Kidney (tissue), 14 donors: ENCODE results near the gene NOL6. TPM values are rescaled to one million over a fixed set of nuclear protein-coding genes. Genes with fewer than 3 reads are reported as not detected.

Experiments used
- DNase-seq, 5 donors: peaks; one replicate each; pipeline ENCODE4 v3.0.0-alpha.2; 2013 to 2020
- FAIRE-seq: peaks from 2 replicates; lab custom pipeline; 2012; peaks lifted over from hg19 to GRCh38; lab: Jason Lieb, UNC
- H3K27ac ChIP-seq, 2 donors: one replicate each; pipeline ENCODE4 v1.7.0; 2013; ENCODE audit warnings: low read depth in 2 of 2, low read length in 2 of 2, inconsistent platforms in 1 of 2
- H3K27me3 ChIP-seq: one replicate; pipeline ENCODE4 v1.7.1; 2013; ENCODE audit warnings: low read length, inconsistent platforms; ENCODE audit not compliant: control insufficient read depth, insufficient read depth
- H3K36me3 ChIP-seq, 3 donors: one replicate each; pipeline versions ENCODE4 v1.7.0 to v1.7.1; 2013; ENCODE audit warnings: low read length in 3 of 3, control low read depth in 1 of 3, inconsistent platforms in 1 of 3; ENCODE audit not compliant: insufficient read depth in 3 of 3, control insufficient read depth in 2 of 3
- H3K4me1 ChIP-seq, 3 donors: one replicate each; pipeline versions ENCODE4 v1.7.0 to v1.7.1; 2013; ENCODE audit warnings: low read length in 3 of 3, inconsistent platforms in 1 of 3, low read depth in 1 of 3; ENCODE audit not compliant: control insufficient read depth in 2 of 3, insufficient read depth in 2 of 3
- H3K4me3 ChIP-seq, 3 donors: one replicate each; pipeline versions ENCODE4 v1.7.0 to v1.8.1; 2013; ENCODE audit warnings: low read length in 3 of 3, control low read depth in 1 of 3, inconsistent platforms in 1 of 3
- H3K9ac ChIP-seq, 3 donors: one replicate each; pipeline versions ENCODE4 v1.7.0 to v1.7.1; 2013; ENCODE audit warnings: low read length in 3 of 3, control low read depth in 1 of 3, inconsistent platforms in 1 of 3
- H3K9me3 ChIP-seq, 3 donors: one replicate each; pipeline versions ENCODE4 v1.7.0 to v1.7.1; 2013; ENCODE audit warnings: low read length in 3 of 3, control low read depth in 1 of 3, inconsistent platforms in 1 of 3; ENCODE audit not compliant: control insufficient read depth in 2 of 3, insufficient read depth in 1 of 3
- CTCF ChIP-seq: IDR thresholded peaks from 3 replicates; pipeline ENCODE4 v1.5.1; 2012; ENCODE audit warnings: mild to moderate bottlenecking, moderate library complexity, borderline replicate concordance; ENCODE audit not compliant: insufficient read depth; ENCODE audit errors: extremely low read depth
- intact Hi-C: fragments of 100-400 bp; cut with DNase I; formaldehyde crosslinking; loops from one replicate; pipeline ENCODE4 v1.11.1; 2022
- polyA plus RNA-seq: library from polyadenylated mRNA; stranded (reverse); fragments of 350-450 nt; fragmentation: Illumina TruSeq; extraction: RNeasy Lipid Tissue Mini Kit (QIAGEN cat#74804); gene quantifications from one replicate; pipeline ENCODE4 v1.2.3, GENCODE V29; 2014; ENCODE audit warnings: low read depth, low replicate concordance; ENCODE audit not compliant: insufficient read depth
- total RNA-seq: library from RNA; stranded (reverse); fragmentation: NEBNext Ultra II Directional; extraction: Animal tissue kit (Norgen Biotek cat#: 25700); gene quantifications from one replicate; pipeline ENCODE4 v1.2.1, GENCODE V29; 2021
- donor health status: control.
- donor health status: control.
- donor health status: control.
- donor health status: control.
- donor health status: control.
- donor health status: DM: yes; HTN: yes; CAD: no.
- donor health status: Normal renal cell carcinoma (clear cell type).

NOL6 gene
- total and polyA plus RNA-seq, 2 donors from 2014 or later: 10.8 to 32.8 TPM

GRCh38 chr9:33436445-33436844, 37.3 kb downstream of the NOL6 start:
- no peak for FAIRE-seq
- no peaks in the 10 kb centered on the region for H3K9me3 ChIP-seq
- no peak overlapping the region for H3K4me3 ChIP-seq
- H3K27me3 ChIP-seq: no peaks in the 10 kb centered on the region
- no peaks in the 10 kb centered on the region for H3K36me3 ChIP-seq
- intact Hi-C loops: no loop called here
- peaks cover 0 to 6% (median 5%) of the 10 kb centered on the region in 3 donors for H3K4me1 ChIP-seq
- no peak overlapping the region for H3K9ac ChIP-seq
- no peak for TF ChIP-seq CTCF
- no peak for DNase-seq
- no peak overlapping the region for H3K27ac ChIP-seq

- no peaks in the 10 kb centered on the region for H3K36me3 ChIP-seq
- H3K27ac ChIP-seq: no peak overlapping the region
- FAIRE-seq (no peak), DNase-seq (no peak)
- H3K4me1 ChIP-seq: peaks cover 0 to 8% (median 6%) of the 10 kb centered on the region in 3 donors
- H3K4me3 ChIP-seq: no peak overlapping the region
- no peak overlapping the region for H3K9ac ChIP-seq
- no peak for TF ChIP-seq CTCF
- H3K9me3 ChIP-seq: no peaks in the 10 kb centered on the region
- intact Hi-C loops: no loop called here
- no peaks in the 10 kb centered on the region for H3K27me3 ChIP-seq
These were observed 37.9 kb downstream of the NOL6 start for GRCh38 chr9:33435821-33436277.

GRCh38 chr9:33434317-33435105, 39.2 kb downstream of the NOL6 start:
- H3K9me3 ChIP-seq: no peaks in the 10 kb centered on the region
- DNase-seq: no peak
- H3K36me3 ChIP-seq: no peaks in the 10 kb centered on the region
- no peaks in the 10 kb centered on the region for H3K27me3 ChIP-seq
- no peak for TF ChIP-seq CTCF
- intact Hi-C loops: no loop called here
- no peak overlapping the region for H3K27ac ChIP-seq
- no peak overlapping the region for H3K9ac ChIP-seq
- H3K4me3 ChIP-seq: no peak overlapping the region
- peaks cover 0 to 9% (median 6%) of the 10 kb centered on the region in 3 donors for H3K4me1 ChIP-seq
- no peak for FAIRE-seq

- no peak overlapping the region for H3K27ac ChIP-seq
- DNase-seq (no peak), FAIRE-seq (no peak)
- H3K9me3 ChIP-seq: no peaks in the 10 kb centered on the region
- TF ChIP-seq CTCF: no peak
- intact Hi-C loops: no loop called here
- H3K4me1 ChIP-seq: peaks cover 0 to 9% (median 6%) of the 10 kb centered on the region in 3 donors
- no peak overlapping the region for H3K9ac ChIP-seq
- H3K27me3 ChIP-seq: no peaks in the 10 kb centered on the region
- H3K4me3 ChIP-seq: no peak overlapping the region
- no peaks in the 10 kb centered on the region for H3K36me3 ChIP-seq
These were observed 39.9 kb downstream of the NOL6 start for GRCh38 chr9:33433871-33434270.
